ENCODE data around the gene PTDSS2.

DNA sequence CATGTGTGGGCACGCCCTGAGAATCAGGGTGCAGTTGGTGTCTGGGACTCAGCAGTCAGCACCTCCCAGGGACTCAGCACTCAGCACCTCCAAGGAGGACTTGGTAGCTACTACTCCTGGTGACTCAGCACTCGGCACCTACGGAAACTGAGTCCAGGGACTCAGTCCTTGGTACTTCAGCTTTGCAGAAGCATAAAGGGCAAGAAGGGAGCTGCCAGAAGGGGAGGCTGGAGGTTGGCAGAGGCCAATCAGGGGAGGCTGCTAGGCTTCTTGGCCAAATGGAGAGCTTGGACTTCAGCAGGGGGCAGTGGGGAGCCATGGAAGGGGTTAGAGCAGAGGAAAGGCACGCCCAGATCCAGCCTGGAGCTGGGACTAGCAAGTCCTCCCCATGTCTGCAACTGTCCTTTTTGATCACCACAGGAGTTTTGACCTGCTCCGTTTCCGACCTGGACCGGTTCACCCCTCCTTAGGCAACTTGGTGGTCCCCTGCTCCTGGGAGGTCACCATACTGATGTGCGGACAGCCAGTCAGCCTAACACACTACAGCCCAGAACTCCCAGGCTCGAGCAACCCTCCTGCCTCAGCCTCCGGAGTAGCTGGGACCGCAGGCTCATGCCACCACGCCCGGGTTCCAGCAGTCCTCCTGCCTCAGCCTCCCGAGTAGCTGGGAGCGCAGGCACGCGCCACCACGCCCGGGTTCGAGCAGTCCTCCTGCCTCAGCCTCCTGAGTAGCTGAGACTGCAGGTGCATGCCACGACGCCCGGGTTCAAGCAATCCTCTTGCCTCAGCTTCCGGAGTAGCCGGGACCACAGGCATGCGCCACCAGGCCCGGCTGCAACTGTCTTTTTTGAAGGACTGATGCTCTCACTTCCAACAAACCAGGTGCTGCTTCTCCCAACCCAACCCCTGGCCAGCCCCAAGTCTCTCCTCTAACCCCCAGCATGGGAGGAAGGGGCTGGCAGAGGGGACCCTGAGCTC is 9.7 kb upstream of the PTDSS2 start:
- no peak for TF ChIP-seq NR2C2 (CRISPR knock-in tag; IDR thresholded peaks at IDR 0.05)
- TF ChIP-seq CTCF (IDR thresholded peaks at IDR 0.05) = no peak
- TF ChIP-seq, protein P1, sequence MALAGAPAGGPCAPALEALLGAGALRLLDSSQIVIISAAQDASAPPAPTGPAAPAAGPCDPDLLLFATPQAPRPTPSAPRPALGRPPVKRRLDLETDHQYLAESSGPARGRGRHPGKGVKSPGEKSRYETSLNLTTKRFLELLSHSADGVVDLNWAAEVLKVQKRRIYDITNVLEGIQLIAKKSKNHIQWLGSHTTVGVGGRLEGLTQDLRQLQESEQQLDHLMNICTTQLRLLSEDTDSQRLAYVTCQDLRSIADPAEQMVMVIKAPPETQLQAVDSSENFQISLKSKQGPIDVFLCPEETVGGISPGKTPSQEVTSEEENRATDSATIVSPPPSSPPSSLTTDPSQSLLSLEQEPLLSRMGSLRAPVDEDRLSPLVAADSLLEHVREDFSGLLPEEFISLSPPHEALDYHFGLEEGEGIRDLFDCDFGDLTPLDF (CRISPR knock-in tag; IDR thresholded peaks at IDR 0.05) = no peak
- TF ChIP-seq MYBL2 (CRISPR knock-in tag; IDR thresholded peaks at IDR 0.05) = no peak
- TF ChIP-seq, protein P2, sequence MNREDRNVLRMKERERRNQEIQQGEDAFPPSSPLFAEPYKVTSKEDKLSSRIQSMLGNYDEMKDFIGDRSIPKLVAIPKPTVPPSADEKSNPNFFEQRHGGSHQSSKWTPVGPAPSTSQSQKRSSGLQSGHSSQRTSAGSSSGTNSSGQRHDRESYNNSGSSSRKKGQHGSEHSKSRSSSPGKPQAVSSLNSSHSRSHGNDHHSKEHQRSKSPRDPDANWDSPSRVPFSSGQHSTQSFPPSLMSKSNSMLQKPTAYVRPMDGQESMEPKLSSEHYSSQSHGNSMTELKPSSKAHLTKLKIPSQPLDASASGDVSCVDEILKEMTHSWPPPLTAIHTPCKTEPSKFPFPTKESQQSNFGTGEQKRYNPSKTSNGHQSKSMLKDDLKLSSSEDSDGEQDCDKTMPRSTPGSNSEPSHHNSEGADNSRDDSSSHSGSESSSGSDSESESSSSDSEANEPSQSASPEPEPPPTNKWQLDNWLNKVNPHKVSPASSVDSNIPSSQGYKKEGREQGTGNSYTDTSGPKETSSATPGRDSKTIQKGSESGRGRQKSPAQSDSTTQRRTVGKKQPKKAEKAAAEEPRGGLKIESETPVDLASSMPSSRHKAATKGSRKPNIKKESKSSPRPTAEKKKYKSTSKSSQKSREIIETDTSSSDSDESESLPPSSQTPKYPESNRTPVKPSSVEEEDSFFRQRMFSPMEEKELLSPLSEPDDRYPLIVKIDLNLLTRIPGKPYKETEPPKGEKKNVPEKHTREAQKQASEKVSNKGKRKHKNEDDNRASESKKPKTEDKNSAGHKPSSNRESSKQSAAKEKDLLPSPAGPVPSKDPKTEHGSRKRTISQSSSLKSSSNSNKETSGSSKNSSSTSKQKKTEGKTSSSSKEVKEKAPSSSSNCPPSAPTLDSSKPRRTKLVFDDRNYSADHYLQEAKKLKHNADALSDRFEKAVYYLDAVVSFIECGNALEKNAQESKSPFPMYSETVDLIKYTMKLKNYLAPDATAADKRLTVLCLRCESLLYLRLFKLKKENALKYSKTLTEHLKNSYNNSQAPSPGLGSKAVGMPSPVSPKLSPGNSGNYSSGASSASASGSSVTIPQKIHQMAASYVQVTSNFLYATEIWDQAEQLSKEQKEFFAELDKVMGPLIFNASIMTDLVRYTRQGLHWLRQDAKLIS (CRISPR knock-in tag; IDR thresholded peaks at IDR 0.05; ENCODE audit: borderline replicate concordance) = no peak
- TF ChIP-seq FOXJ3 (CRISPR knock-in tag; IDR thresholded peaks at IDR 0.05; ENCODE audit: borderline replicate concordance) = no peak
